Parathyroid adenoma (tissue), 2 donors: ENCODE data around the gene SLC44A4.

Source experiments
- H2AFZ ChIP-seq: fragments of 300-600 bp; sonication (generic); one replicate; pipeline ENCODE4 v1.7.0; 2017; ENCODE audit warnings: antibody characterized with exemption, mild to moderate bottlenecking
- H3K27ac ChIP-seq: fragments of 300-600 bp; sonication (generic); one replicate; pipeline ENCODE4 v1.7.0; 2017
- H3K27me3 ChIP-seq: fragments of 300-600 bp; sonication (generic); one replicate; pipeline ENCODE4 v1.7.0; 2017; ENCODE audit warnings: low read length; ENCODE audit not compliant: control insufficient read depth, insufficient read depth
- H3K36me3 ChIP-seq: fragments of 300-600 bp; sonication (generic); one replicate; pipeline ENCODE4 v1.7.0; 2017; ENCODE audit warnings: low read length; ENCODE audit not compliant: control insufficient read depth, insufficient read depth
- H3K4me1 ChIP-seq: fragments of 300-600 bp; sonication (generic); one replicate; pipeline ENCODE4 v1.7.0; 2017; ENCODE audit warnings: control low read depth
- H3K4me2 ChIP-seq: fragments of 300-600 bp; sonication (generic); one replicate; pipeline ENCODE4 v1.7.0; 2017; ENCODE audit warnings: low read length
- H3K4me3 ChIP-seq: fragments of 300-600 bp; sonication (generic); one replicate; pipeline ENCODE4 v1.7.0; 2017; ENCODE audit warnings: low read depth, low read length
- H3K79me2 ChIP-seq: fragments of 300-600 bp; sonication (generic); one replicate; pipeline ENCODE4 v1.7.0; 2017; ENCODE audit warnings: control low read depth
- H3K9ac ChIP-seq: fragments of 300-600 bp; sonication (generic); one replicate; pipeline ENCODE4 v1.7.0; 2017; ENCODE audit warnings: mild to moderate bottlenecking
- H3K9me3 ChIP-seq: fragments of 300-600 bp; sonication (generic); one replicate; pipeline ENCODE4 v1.7.0; 2017; ENCODE audit warnings: low read length; ENCODE audit not compliant: control insufficient read depth
- TF ChIP-seq, protein P1 (sequence below): fragments of 300-600 bp; sonication (generic); IDR thresholded peaks from one replicate; pipeline ENCODE4 v1.7.0; 2017; ENCODE audit warnings: antibody characterized with exemption, mild to moderate bottlenecking
- donor health status: primary hyperparathyroidism.

The SLC44A4 gene

DNA sequence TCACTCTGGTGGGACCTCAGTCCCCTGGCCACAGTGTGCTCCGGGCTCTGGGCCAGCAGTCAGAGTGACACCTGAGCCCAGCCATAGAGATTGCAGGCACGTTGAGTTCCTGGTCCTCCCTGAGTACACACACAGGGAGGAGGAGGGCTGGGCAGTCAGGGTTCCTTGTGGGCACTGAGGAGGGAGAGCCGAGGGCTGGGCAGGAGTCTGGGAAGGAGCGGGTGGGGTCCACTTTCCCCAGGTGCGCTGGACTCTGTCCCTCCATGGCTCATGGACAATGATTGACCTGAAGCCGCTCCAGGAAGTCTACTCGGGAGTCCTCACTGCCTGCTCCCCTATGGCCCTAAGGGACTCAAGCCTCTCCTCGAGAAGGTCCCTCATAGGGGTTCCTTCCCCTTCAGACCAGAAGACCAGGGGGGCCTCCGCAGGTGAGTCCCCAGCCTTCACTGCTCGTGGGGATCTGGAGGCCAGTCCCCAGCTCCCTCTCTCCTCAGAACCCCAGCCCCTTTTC, 1.1 kb downstream of the SLC44A4 start:
- H3K27me3 ChIP-seq = no peaks in the 10 kb centered on the region
- no peaks in the 10 kb centered on the region for H3K4me1 ChIP-seq
- H3K9ac ChIP-seq = no peak overlapping the region
- TF ChIP-seq, protein P1, sequence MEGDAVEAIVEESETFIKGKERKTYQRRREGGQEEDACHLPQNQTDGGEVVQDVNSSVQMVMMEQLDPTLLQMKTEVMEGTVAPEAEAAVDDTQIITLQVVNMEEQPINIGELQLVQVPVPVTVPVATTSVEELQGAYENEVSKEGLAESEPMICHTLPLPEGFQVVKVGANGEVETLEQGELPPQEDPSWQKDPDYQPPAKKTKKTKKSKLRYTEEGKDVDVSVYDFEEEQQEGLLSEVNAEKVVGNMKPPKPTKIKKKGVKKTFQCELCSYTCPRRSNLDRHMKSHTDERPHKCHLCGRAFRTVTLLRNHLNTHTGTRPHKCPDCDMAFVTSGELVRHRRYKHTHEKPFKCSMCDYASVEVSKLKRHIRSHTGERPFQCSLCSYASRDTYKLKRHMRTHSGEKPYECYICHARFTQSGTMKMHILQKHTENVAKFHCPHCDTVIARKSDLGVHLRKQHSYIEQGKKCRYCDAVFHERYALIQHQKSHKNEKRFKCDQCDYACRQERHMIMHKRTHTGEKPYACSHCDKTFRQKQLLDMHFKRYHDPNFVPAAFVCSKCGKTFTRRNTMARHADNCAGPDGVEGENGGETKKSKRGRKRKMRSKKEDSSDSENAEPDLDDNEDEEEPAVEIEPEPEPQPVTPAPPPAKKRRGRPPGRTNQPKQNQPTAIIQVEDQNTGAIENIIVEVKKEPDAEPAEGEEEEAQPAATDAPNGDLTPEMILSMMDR = no peak
- H3K27ac ChIP-seq = no peak overlapping the region
- no peaks in the 10 kb centered on the region for H3K9me3 ChIP-seq
- H3K36me3 ChIP-seq = no peaks in the 10 kb centered on the region
- peak overlapping the region; percentile 50 for H2AFZ ChIP-seq
- H3K4me2 ChIP-seq = no peak overlapping the region
- no peaks in the 10 kb centered on the region for H3K79me2 ChIP-seq
- no peak overlapping the region for H3K4me3 ChIP-seq

DNA sequence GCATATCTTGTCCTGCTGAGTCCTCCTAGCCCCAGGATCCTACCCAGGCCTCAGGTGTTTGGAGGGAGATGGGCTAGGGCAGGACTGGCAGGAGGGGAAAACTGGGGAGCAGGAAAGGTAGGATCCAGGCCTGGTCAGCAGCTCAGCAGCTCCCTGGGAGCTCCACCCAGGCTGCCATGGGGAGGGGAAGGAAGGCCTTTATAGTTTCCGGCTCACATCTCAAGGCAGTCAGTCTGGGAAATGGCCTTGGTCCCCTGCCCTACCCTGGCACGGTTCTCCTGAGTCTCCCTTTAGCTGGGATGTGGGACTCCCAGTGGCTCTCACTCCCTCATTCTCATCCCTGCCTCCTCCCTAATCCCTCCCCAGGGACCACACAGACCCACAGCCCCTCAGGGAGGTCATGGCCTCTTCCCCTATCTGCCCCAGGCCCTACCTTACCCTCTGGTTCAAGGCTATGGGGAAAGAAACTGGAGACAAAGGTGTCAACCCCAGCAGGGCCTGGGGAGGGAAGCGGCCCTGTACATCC, 1.6 kb downstream of the SLC44A4 start:
- Histone ChIP-seq H3K27ac (no peak overlapping the region), H3K36me3 (no peaks in the 10 kb centered on the region), H2AFZ (no peak overlapping the region), H3K27me3 (no peaks in the 10 kb centered on the region), H3K9me3 (no peaks in the 10 kb centered on the region), H3K4me1 (no peaks in the 10 kb centered on the region), H3K9ac (no peak overlapping the region), H3K79me2 (no peaks in the 10 kb centered on the region), H3K4me3 (no peak overlapping the region), H3K4me2 (no peak overlapping the region)
- TF ChIP-seq, protein P1 = no peak

DNA sequence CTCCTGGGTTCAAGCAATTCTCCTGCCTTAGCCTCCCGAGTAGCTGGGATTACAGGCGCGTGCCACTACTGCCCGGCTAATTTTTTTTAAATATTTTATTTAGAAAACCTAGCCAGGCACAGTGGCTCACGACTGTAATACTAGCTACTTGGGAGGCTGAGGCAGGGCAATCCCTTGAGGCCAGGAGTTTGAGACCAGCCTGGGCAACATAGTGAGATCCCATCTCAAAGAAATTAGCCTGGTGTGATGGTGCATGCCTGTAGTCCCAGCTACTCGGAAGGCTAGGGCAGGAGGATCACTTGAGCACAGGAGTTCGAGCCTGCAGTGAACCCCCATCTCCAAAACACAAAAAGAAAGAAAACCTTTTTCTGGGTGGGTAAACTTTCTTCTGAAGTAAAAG, 2.4 kb downstream of the SLC44A4 start:
- Histone ChIP-seq H3K9me3 (no peaks in the 10 kb centered on the region), H3K9ac (no peak overlapping the region), H3K4me1 (no peaks in the 10 kb centered on the region), H2AFZ (no peak overlapping the region), H3K27me3 (no peaks in the 10 kb centered on the region), H3K36me3 (no peaks in the 10 kb centered on the region), H3K27ac (no peak overlapping the region), H3K4me3 (no peak overlapping the region), H3K4me2 (no peak overlapping the region), H3K79me2 (no peaks in the 10 kb centered on the region)
- TF ChIP-seq, protein P1 = no peak

DNA sequence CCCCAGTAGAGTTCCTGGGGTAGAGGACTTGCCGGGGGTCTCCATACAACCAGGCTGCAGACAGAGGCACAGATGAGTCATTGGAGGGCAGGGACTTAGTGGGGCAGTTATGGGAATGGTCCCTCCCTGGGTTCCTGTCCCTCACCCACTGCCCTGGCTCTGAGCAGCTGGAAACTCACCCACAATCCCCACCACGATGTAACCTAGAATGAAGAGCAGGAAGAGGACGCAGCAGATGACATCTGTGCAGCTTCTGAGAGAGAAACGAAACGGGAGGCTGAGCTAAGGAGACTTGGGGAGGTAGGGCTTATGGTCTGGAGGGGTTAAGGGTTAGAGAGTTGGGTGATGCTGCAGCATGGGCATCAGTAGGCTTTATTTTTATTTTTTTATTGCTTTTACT, 2.9 kb downstream of the SLC44A4 start:
- H3K4me1 ChIP-seq = no peaks in the 10 kb centered on the region

More for the DNA sequence above, 2.9 kb downstream of the SLC44A4 start:
- no peaks in the 10 kb centered on the region for H3K27me3 ChIP-seq
- H3K4me2 ChIP-seq = no peak overlapping the region
- no peak overlapping the region for H3K27ac ChIP-seq
- H3K9ac ChIP-seq = no peak overlapping the region
- no peaks in the 10 kb centered on the region for H3K36me3 ChIP-seq
- H3K79me2 ChIP-seq = no peaks in the 10 kb centered on the region
- TF ChIP-seq, protein P1 = no peak
- H3K4me3 ChIP-seq = no peak overlapping the region
- no peaks in the 10 kb centered on the region for H3K9me3 ChIP-seq
- no peak overlapping the region for H2AFZ ChIP-seq
